Retinal pigment epithelial cell (primary cell): Measurements from ENCODE around the gene TP53RK.

ENCODE experiments used
- DNase-seq: peaks from one replicate; pipeline ENCODE4 v3.0.0-alpha.2; 2010; ENCODE audit warnings: low read depth
- H3K4me3 ChIP-seq: 2 replicates; pipeline ENCODE4 v1.5.1; 2011; ENCODE audit warnings: mild to moderate bottlenecking, low read length, control low read depth, moderate library complexity
- CTCF ChIP-seq: conservative IDR thresholded peaks from 2 replicates; pipeline ENCODE4 v1.5.1; 2011; ENCODE audit warnings: low read depth, low read length, control low read depth, inconsistent platforms

Gene TP53RK

DNA sequence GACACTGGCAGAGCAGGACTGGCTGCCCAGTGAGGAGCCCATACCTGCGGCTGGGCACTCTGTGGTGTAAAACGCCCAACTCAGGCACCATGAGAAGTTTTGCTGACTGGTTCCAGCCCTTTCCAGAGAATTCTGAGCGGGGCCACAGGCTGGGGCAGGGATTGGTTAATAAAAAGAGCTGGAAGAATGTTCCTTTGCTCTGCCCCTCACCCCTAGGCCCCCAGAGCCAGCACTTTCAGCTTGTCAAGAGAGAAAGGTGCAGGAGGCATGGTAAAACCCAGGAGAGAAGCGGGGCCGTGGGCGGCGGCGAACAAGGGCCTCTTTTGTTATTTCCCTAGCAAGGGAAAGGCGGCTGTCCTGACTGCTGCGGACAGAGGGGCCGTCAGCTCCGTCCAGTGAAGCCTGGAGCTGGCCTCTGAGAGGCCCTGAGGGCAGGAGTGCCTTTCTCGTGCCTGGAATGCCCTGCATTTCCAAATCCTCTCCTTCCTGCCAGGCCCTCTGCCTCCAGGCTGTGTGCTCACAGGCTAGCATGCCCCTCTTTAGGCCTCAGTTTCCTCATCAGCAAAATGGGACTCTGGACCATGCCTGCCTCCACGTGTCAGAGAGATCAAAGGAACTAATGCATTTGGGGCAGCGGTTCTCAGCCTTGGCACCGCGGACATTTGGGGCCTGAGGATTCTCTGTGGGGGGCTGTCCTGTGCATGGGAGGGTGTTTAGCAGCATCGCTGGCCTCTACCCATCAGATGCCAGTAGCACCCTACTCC, 50.9 kb downstream of the TP53RK start:
- DNase-seq: no peak
- no peak for TF ChIP-seq CTCF
- H3K4me3 ChIP-seq: no peak overlapping the region

DNA sequence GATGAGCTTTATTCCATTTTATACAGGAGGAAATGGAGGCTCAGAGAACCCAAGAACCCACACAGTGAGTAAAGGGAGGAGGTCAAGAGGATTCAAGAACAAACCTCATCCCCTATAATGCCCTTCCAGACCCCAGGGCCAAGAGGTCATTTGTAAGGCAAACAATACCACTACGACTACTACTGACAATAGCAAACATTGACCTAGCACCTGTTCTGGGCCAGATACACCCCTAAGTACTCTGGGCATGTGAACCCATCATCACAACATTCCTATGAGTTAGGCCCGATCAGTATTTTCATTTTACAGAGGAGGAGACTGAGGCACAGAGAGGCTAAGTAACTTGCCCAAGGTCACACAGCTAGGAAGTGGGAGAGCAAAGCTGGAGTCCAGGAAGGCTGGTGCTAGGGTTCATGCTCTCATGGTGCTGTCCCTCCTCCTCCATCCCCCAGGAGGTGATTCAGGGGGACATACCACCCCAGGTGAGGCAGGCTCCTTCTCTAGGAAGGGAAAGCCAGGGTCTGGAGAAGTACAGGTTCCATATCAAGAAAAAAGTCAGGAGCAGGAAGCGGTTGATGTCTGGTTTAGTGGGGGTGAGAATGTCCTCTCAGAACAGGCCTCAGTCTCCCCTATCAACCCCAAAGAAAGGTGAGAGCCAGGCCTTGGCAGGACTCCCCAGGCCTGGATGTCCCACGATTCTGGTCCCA, 51.7 kb downstream of the TP53RK start:
- no peak for DNase-seq
- no peak for TF ChIP-seq CTCF
- H3K4me3 ChIP-seq: no peak overlapping the region

GRCh38 chr20:46637020-46637419, 52.2 kb downstream of the TP53RK start:
- H3K4me3 ChIP-seq: no peak overlapping the region
- no peak for DNase-seq
- TF ChIP-seq CTCF: no peak

DNA sequence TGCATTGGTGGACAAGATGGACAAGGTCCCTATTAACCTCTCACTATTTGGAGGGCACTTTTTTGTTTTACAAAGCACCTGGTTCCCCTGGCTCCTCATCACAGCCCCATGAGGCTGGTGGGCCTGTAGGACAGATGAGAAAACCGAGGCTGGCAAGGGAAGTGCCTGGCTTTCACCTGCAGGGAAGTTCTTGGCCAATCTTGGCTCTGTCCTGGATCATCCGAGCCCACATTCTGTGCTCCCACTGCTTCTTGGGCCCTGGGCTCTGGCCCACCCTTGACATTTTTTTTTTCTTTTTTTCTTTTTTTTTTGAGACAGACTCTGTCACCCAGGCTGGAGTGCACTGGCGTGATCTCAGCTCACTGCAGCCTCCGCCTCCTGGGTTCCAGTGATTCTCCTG, 52.7 kb downstream of the TP53RK start:
- H3K4me3 ChIP-seq: no peak overlapping the region
- no peak for TF ChIP-seq CTCF
- DNase-seq: no peak

DNA sequence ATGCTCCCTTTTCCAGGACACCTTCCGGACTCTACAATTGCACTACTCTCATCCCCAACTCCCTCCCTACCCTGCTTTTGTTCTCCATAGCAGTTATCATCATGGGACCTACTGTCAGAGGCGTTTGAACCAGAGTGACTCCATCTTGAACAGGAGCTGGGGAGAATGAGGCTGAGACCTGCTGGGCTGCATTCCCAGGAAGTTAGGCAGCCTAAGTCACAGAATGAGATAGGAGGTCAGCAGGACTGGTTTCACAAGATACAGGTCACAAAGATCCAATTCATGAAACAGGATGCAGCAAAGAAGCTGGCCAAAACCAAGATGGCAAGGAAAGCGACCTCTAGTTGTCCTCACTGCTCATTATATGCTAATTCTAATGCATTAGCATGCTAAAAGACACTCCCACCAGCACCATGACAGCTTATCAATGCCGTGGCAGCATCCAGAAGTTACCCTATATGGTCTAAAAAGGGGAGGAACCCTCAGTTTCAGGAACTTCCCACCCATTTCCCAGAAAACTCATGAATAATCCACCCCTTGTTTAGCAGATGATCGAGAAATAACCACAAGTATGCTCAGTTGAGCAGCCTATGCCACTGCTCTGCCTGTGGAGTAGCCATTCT, 53.6 kb downstream of the TP53RK start:
- no peak for TF ChIP-seq CTCF
- H3K4me3 ChIP-seq: no peak overlapping the region
- DNase-seq: no peak

- no peak for TF ChIP-seq CTCF
- no peak for DNase-seq
- no peak overlapping the region for H3K4me3 ChIP-seq
Measured at GRCh38 chr20:46634528-46634927, 54.7 kb downstream of the TP53RK start.
